ENCODE results near the gene PLA1A.
"Not testable (repeated sequence)": the region's sequence is repeated elsewhere in the genome, so short reads cannot be mapped to it uniquely, and the experiment has no call there.

Gene PLA1A

DNA sequence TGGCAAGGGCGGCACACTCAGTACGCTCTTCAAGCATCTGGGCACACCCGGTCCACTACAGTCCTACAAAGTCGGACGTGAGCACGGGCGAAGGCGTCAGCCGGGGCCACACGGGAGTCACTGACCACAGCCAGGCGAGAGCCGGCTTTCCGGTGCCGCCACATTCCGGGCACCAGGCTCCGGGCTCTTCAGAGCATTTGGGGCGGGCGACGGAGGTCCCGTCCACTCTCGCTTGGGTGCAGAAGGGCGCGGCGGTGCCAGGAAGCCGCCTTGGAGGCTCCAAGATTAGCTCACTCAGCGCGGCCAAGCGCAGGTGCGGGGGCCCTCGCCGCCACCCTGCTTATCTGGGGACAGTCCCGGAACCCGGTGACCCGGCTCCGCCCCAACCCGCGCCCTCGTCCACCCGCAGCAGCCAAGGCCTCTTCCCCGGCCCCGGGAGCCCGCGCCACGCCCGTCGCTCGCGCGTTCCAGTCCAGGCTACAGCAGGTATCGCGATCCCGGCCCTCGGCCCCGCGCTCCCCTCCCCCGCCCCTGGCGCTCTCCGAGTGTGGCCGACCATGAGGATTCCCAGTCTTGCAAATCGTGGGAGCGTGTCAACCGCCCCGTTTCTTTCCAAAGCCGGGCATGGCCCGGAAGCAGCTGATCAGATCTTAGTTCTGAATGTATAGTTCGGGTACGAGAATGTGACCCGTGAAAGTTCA is 18.2 kb upstream of the PLA1A start, which contains the start of gene ADPRH:
TSS of gene ADPRH (plus strand) at position 127 of the 701 bp plus-strand sequence. CDS start 2,678 bp downstream, outside the sequence.
- DNase-seq (ENCODE audit: low read depth) = peak; percentile 22

DNA sequence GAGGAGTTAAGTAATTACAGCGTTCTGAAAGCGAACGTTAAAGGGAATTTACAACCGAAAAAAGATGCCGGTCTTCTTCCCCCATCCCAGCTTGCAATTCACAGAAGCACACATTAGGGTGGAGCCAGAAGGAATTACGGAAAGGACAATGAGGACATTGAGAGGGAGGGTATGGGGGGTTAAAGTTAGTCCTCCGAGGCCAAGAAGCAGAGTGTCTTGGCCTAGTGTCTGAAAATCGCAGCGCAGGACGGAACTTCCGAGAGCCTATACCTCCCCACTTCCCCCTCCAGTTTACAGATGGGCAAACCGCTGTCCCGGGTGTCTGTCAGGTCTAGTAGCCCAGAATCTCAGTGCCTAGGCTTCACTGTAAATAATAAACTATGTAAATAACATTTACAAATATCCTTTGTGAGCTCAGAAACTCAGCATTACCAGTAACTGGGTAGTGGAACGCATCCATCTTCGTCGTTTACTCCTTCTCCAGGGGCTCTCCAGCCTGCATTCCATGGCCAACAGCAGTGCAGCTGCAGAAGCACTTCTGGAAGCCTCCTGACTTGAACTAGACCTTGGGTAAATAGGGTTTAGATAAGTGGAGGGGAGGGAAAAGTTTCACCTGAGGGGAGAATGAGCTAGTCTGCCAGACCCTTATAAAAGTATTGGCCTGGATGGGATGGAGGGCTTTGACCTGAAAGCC is 17.5 kb upstream of the PLA1A start:
- no peak for DNase-seq (ENCODE audit: low read depth)

DNA sequence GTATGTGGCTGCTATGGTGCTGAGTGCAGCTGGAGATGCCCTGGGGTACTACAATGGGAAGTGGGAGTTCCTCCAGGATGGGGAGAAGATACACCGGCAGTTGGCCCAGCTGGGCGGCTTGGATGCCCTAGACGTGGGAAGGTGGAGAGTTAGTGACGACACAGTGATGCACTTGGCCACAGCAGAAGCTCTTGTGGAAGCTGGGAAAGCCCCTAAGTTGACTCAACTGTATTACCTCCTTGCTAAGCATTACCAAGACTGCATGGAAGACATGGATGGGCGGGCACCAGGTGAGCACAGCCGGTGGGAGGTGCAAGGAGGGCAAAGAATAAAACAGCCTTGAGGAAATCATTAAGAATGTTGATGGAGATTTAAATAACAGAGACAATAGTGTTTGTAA is 15.5 kb upstream of the PLA1A start:
- no peak for DNase-seq (ENCODE audit: low read depth)

DNA sequence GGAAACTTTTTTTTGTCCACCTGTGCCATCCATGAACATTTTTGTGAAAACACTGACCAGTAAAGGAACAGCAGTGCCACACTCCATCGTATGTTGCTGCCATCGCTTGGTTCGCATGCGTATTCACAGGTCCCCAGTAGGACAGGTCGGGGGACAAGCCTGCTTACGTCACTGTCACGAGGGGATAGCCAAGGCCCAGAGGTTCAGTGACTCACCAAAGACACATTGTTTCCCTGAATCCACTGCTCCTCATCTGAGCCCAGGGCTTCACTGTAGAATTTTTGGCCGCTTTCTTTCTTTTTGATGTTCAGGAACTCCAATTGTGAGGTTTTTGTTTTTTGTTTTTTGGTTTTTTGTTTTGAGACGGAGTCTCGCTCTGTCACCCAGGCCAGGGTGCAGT is 12.5 kb upstream of the PLA1A start:
- no peak for DNase-seq (ENCODE audit: low read depth)

DNA sequence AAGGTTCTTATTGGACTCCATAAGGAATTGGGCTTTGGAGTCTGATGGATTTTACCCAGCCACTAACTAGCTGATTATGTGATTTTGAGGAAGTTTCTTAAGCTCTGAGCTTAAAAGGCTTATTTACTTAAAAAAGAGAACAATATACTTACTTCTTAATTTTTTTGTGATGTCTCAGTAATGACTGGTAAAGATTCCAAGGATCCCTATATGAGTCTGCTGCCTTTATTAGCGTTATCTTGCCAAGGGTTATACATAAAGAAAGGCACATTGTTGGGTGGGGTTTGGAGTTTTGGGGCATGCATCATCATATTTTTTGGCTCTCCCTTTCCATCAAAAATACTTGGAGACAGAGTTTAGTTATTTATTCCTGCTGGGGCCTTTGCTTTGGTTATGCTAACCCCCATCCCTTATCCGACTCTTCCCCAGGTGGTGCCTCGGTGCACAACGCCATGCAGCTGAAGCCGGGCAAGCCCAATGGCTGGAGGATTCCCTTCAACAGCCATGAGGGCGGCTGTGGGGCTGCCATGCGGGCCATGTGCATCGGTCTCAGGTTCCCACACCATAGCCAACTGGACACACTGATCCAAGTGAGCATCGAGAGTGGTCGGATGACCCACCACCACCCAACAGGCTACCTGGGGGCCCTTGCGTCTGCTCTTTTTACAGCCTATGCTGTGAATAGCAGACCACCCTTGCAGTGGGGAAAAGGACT is 11.7 kb upstream of the PLA1A start:
- no peak for DNase-seq (ENCODE audit: low read depth)

DNA sequence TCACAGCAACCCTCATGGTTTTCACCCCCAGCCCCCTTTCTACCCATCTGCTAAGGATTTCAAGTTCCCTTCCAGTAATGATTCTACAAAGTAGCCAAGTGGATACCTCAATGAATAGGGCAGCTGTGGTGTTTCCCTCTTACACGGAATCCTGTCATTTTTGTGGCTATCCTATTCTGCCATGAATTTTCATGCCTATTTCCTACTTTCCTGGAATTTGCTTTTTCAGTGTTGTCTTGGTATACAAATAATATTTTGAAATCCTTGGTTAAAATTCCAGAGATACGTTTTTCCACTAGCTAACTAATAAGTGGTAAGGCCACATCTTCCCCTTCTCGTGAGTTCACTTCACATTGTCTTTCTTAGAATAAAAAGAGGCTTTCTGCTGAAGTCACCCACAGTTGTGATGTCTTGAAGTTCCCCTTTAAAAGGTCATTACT is 10.9 kb upstream of the PLA1A start:
- no peak for DNase-seq (ENCODE audit: low read depth)

DNA sequence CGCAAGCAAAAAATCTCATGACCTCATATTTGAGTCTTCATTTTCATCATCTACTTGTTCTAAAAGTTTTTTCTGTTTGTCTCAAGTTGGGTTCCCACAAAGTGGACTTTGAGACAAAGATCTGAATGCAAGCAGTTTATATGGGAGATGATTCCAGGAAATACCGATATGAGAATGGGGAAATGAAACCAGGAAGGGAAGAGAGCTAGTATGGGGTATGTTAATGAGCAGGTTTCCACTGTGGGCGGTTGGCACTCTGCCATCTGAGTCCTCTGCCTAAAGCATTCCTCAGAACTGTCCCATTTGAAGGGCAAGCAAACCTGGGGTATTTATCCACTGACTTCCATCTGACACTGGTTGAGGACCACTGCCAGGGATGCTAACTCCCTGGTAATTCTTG is 9.6 kb upstream of the PLA1A start:
- DNase-seq (ENCODE audit: low read depth) = no peak

DNA sequence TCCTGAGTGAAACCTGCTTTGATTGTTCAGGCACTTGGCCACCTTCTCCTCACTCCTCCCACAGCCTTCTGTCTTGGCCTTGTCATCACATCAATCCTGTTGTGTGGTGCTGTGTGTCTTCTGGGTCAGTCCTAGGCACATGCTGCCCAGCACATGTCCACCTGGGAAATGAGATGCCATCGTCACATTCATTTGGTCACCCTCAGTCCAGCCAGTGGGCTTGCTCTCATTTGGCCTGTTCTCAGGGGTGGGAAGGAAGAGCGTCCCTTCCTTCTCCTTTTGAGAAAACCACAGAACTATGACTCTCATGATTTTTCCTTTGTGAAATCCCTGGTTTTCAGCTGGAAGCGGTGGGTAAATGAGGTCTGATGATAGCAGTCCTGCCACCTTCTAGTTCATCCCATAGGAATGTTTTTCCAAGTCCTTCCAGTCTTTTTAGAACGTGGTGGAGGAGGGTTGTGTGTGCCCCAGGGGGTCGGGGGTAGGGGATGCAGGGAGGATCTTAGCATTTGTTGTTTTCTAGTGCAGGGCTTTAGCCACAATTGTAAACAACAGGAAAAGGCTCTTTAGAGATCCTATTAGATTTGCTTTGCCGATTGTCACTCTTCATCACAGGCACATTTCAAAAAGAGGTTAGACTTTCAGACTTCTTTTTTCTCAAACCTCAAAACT is 8.4 kb upstream of the PLA1A start:
- DNase-seq (ENCODE audit: low read depth) = no peak

DNA sequence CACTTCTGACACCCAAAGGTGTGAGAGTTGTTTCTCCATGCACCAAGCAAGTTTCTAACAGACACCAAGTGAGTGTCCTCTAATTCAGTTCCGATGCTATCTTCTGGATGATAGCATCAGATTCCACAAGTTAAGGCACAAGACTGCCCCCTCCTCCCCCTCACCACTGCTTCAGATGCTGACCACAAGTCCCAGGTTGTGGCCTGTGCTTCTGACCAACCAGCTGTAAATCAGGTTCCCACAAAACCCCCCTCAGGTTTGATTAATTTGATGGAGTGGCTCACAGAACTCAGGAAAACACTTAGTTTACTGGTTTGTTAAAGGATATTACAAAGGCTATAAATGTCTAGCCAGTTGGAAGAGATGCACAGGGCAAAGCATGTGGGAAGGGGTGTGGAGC is 7.0 kb upstream of the PLA1A start:
- DNase-seq (ENCODE audit: low read depth) = no peak

DNA sequence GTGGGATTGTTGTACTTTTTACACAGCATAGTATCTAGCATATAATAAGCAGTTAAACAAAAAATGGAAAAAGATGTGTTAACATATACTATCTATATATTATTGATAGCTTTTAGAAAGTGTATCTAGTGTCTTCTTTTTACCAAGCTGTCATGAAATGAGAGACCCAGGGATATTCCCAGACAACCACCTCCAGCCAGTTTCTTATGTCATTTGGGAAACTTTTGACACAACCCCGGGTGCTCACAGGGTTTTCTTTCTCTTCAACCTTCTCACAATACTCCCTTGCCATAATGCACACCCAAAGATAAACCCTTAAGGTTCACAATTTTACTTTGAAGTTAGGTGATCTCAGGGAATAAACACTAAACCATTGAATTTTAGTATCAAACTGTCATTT is 4.8 kb upstream of the PLA1A start:
- DNase-seq (ENCODE audit: low read depth) = no peak

DNA sequence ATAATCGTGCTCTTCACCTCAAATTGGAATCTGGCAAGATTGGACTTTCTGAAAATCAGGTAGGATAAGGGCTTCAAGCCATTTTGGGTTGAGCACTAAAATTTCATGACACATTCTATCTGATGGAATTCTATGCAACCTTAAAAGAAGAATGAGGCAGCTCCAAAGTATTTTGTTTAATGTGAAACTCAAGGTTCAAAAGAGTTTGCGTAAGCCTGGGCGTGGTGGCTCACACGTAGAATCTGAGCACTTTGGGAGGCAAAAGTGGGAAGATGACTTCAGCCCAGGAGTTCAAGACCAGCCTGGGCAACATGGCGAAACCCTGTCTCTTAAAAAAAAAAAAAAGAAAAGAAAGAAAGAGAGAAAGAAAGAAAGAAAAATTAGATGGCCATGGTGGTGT is 3.6 kb upstream of the PLA1A start:
- DNase-seq (ENCODE audit: low read depth) = no peak

DNA sequence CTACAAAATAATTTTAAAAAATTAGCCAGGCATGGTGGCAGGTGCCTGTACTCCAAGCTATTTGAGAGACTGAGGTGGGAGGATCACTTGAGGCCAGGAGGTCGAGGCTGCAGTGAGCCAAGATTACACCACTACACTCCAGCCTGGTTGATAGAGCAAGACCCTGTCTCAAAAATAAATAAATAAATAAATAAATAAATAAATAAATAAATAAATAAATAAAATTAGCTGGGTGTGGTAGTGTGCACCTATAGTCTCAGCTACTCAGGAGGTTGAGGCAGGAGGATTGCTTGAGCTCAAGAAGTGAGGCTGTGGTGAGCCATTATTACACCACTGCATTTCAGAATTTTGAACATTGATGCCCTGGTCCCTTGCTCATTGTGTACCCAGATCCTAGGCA is 2.8 kb upstream of the PLA1A start:
- not testable (repeated sequence) for DNase-seq (ENCODE audit: low read depth)

DNA sequence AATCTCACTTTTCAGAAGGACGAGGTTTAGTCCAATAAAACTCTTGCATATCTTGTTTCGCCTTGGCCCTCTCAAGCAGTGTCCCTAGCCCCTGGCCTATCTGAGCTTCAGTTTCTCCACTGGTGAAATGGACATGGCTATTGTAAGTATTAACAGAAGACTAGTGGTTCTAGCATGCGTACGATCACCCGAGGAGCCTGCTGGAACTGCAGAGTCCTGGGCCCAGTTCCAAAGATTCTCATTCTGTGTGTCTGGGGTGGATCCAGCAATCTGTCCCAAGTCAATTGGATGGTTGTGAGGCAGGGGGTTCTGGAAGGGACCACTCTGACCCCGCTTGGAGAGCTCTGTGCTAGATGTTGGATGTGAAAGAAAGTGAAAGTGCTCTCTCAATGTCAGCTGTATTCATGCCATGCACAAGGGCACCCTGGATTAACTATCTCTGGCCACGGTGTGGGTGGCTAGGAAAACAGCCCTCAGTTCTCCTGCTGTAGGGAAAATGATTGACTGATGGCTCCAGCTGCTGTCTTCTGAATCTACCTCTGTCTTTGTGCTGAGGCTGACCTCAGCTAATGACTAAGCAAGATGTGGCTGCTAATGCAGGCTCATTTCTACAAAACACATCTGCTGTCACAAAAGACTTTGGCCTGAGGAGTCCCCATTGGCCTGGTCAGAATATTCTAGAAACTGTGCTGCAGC is 1.9 kb upstream of the PLA1A start:
- no peak for DNase-seq (ENCODE audit: low read depth)

DNA sequence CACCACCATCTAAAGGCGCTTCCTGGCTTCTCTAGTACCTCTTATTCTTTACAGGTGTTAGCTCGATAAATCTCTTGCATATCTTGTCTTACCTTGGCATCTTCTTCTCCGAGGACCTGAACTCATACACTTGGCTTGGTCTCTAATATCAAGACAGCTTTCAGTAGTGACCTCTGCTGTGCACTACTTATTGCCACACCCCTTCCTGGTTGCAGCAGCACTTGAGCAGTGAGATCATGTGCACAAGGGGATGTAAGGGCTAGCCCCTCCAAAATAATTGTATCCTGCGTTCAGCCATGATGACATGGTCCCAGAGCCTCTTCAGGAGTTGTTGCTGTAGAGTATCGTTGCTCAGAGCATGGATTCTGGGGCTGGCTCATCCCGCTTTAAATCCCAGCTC is 1.3 kb upstream of the PLA1A start:
- DNase-seq (ENCODE audit: low read depth) = no peak

DNA sequence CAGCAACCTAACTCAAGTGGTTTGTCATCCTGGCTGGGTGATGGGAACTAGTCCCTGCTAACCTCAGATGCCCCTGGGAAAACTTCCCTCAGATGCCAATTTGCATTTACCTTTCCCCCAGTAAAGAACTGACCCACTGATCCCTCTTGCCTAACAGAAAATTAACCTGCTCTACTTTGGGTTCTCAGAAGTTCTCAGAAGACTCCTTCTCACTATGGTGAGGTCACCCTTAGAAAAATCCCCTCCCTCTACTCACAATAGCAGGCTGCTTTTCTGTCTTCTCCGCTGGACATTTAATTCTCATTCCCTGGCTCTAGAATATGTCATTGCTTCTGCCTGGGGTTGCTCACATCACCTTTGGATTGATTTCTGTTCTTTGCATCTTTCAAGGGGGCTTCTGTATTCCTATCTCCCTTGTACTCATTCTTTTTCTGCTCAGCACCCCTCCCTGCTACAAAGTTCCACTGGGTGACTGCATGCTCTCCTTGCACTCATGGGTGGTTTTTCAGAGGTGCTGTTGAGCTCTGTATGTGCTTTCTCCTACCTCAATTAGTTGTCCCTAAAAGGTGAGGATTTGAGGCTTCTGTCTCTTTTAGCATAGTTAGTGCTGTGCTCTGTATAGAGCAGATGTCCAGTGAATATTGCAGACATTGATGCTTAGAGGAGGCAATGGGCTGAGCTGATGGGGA is 869 bp downstream of the PLA1A start:
- DNase-seq (ENCODE audit: low read depth) = no peak

DNA sequence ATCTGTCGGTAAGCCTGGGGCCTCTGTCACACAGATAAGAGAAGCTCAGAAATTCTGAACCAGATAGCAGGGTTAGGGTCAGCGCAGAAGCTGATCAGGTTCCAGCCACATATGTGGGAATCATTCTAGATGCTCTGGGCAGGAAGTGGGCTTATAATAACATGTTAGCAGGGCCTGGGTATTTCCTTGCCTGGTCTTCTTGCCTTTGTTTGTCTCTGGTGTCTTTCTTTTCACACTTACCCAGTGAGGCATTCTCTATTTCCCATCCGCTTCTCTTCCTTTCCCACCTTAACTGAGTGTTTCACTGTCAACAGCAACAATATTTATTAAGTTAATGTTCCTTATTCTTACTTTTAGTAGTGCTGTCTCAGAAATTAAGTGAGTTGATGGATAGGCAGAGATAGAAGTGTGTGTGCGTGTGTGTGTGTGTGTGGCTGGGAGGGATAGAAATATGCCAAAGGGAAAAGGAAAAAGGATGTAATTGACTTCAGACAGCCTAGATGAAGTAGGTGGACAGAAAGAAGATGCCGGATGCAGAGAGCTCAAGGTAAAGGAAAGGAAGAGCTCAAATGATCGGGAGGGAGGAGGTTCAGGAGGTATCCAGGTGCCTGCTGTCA is 2.0 kb downstream of the PLA1A start:
- no peak for DNase-seq (ENCODE audit: low read depth)

DNA sequence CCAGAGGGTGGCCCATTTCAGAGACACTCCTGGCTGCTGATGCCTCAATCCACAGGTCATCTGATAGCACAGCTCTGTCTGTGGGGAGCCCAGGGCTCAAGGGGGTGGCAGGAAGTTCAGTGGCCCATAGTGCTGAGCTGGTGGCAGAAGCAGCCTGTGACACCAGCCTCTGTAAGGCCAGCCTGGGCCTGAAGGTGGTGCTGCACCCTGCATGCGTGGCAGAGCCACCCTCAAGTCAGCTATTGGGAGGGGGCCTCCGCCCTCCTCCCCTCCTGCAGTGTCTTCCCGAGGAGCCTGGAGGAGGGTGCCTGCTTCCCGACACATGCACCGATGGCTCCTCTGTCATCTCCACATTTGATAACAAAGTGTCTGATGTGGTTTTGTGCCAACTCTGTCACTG is 3.0 kb downstream of the PLA1A start:
- DNase-seq (ENCODE audit: low read depth) = no peak

DNA sequence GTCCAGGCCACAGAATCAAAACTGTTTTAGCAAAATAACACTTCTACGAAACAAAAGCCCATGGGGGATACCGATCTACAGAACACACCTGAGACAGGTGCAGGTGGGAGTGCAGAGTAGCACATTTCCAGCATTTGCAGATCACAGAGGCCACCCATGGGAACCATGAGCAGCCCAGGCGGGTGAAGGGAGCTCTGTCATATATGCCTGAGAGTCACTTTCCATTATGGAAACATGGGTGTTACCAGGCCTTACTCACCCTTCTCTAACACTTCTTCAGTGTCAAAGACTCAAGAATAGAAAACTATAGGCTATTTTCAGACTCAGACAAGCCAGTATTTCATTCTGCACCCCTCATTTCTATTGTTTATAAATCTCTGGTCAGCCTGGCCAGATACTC is 3.5 kb downstream of the PLA1A start:
- no peak for DNase-seq (ENCODE audit: low read depth)

DNA sequence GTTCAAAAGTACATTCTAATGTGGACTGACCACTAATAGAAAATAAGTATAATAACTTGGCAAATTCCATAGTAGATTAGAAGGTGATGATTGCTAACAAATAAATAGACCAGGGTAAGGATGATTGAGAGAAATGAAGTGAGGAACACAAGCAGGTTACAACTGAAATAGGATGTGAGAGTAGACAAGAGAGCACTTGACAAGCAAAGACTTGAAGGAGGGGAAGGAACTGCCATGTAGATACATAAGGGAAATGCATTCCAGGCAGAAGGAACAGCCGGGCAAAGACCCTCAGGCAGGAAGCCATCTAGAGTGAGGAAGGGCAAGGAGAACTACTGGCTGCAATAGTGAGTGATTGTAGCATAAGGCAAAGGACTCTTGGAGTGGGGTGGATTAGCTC is 5.0 kb downstream of the PLA1A start:
- DNase-seq (ENCODE audit: low read depth) = no peak

DNA sequence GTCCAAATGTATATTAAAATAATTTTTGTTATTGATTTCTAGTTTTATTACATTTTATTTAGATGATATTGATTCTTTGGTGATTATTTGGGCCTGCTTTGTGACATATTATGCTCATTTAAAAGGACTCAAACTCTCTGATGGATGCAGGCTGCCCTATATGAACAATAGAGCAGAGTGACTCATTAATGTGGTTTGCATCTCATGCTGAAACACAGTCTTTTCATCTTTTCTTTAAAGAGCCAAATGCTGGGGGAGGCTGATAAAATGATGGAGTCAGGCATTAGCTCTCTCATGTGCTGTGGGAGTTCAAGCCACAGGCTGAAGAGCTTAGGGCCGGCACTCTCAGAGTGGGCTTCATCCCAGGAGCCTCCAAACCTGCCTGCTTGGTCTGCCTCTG is 7.2 kb downstream of the PLA1A start:
- DNase-seq (ENCODE audit: low read depth) = no peak

DNA sequence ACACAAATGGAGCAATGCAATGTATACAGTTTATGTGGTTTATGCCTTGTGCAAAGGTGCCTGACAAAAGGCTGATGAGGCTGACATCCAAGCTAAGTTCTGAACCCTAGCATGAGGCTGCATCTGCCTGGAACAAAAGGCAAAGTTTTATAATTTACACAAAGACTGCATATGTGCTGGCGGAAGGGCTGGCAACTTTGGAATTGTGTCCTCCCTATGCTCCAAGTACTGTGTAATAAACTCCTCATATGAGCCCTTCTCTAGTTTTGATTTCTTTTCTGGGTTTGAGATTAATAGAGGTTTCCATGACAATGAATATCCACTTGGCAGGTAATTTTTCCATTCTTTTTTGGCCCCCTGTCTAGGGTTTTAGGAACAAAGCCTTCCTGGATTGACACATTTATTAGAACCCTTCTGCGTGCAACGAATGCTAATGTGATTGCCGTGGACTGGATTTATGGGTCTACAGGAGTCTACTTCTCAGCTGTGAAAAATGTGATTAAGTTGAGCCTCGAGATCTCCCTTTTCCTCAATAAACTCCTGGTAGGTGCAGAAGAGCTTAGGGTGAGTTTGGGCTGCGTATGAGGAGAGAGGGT is 10.8 kb downstream of the PLA1A start:
- no peak for DNase-seq (ENCODE audit: low read depth)
